ENCODE results near the gene BRI3BP. TPM values are rescaled to one million over a fixed set of nuclear protein-coding genes. Genes with fewer than 3 reads are reported as not detected.

The BRI3BP gene
- total RNA-seq, 4 donors from 2014 or later: 6.7 to 19.2 (median 12.1) TPM

GRCh38 chr12:125021096-125021495 is 27.7 kb downstream of the BRI3BP start:
- intact Hi-C loops (cut with DNase I; ENCODE audit: low total_unique reads): no loop called here
- TF ChIP-seq POLR2A (IDR thresholded peaks at IDR 0.05): no peak
- TF ChIP-seq, protein P1, sequence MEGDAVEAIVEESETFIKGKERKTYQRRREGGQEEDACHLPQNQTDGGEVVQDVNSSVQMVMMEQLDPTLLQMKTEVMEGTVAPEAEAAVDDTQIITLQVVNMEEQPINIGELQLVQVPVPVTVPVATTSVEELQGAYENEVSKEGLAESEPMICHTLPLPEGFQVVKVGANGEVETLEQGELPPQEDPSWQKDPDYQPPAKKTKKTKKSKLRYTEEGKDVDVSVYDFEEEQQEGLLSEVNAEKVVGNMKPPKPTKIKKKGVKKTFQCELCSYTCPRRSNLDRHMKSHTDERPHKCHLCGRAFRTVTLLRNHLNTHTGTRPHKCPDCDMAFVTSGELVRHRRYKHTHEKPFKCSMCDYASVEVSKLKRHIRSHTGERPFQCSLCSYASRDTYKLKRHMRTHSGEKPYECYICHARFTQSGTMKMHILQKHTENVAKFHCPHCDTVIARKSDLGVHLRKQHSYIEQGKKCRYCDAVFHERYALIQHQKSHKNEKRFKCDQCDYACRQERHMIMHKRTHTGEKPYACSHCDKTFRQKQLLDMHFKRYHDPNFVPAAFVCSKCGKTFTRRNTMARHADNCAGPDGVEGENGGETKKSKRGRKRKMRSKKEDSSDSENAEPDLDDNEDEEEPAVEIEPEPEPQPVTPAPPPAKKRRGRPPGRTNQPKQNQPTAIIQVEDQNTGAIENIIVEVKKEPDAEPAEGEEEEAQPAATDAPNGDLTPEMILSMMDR (IDR thresholded peaks at IDR 0.05): no peak
- no peak overlapping the region for H3K4me3 ChIP-seq (ENCODE audit: low read depth, poor library complexity, severe bottlenecking)
- no peak for DNase-seq (ENCODE audit: low spot score in 2 of 2)
- WGBS, 2 donors: 95 to 97% methylated on average over 9 of the region's 9 CpGs

- intact Hi-C loops (cut with DNase I; ENCODE audit: low total_unique reads): no loop called here
- TF ChIP-seq, protein P1 (IDR thresholded peaks at IDR 0.05): no peak
- TF ChIP-seq POLR2A (IDR thresholded peaks at IDR 0.05): no peak
- WGBS, 2 donors: 88% methylated on average over 5 of the region's 5 CpGs
- no peak overlapping the region for H3K4me3 ChIP-seq (ENCODE audit: low read depth, poor library complexity, severe bottlenecking)
- DNase-seq (ENCODE audit: low spot score in 2 of 2): no peak
Measured at GRCh38 chr12:125021771-125022170, 28.3 kb downstream of the BRI3BP start.

DNA sequence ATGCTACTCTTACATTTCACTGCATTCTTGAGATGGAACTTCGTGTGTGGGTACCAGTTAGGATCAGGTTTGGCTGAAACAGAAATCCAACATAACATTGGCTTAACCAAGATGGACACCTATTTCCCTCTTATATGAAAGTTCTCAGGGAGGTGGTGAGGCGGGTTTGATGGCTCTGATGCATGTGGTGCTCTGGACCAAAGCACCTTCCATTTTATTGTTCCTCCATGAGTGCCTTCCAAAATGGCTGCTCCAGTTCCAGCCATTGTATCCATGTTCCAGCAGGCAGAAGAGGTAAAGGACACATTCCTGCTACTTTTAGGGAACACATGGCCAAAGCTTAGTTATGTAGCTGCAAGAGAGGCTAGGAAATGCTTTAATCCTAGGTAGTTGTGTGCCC is 29.6 kb downstream of the BRI3BP start:
- no peak for DNase-seq (ENCODE audit: low spot score in 2 of 2)
- intact Hi-C loops (cut with DNase I; ENCODE audit: low total_unique reads): no loop called here
- no peak overlapping the region for H3K4me3 ChIP-seq (ENCODE audit: low read depth, poor library complexity, severe bottlenecking)
- TF ChIP-seq POLR2A (IDR thresholded peaks at IDR 0.05): no peak
- TF ChIP-seq, protein P1 (IDR thresholded peaks at IDR 0.05): no peak
- 96 to 98% methylated on average over 2 of the region's 2 CpGs for WGBS, 2 donors

DNA sequence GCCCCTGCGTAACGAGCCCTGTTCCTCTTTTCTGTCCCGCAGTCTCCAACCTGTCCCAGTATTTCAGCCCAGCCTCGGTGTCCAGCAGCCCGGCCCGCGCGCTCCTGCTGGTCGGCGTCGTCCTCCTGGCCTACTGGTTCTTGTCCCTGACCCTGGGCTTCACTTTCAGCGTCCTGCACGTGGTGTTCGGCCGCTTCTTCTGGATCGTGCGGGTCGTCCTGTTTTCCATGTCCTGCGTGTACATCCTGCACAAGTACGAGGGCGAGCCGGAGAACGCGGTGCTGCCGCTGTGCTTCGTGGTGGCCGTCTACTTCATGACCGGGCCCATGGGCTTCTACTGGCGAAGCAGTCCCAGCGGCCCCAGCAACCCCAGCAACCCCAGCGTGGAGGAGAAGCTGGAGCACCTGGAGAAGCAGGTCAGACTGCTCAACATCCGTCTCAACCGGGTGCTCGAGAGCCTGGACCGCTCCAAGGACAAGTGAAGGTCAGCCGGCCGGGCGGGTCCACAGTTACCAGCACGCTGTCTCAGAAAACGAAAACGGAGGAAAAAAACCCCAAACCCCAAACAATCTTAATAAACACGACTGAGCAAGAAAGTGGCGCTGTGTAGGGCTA is 31.6 kb downstream of the BRI3BP start:
- WGBS, 2 donors: 94 to 96% methylated on average over 43 of the region's 43 CpGs
- no peak for TF ChIP-seq POLR2A (IDR thresholded peaks at IDR 0.05)
- TF ChIP-seq, protein P1 (IDR thresholded peaks at IDR 0.05): no peak
- no peak overlapping the region for H3K4me3 ChIP-seq (ENCODE audit: low read depth, poor library complexity, severe bottlenecking)
- DNase-seq (ENCODE audit: low spot score in 2 of 2): no peak
- intact Hi-C loops (cut with DNase I; ENCODE audit: low total_unique reads): no loop called here

DNA sequence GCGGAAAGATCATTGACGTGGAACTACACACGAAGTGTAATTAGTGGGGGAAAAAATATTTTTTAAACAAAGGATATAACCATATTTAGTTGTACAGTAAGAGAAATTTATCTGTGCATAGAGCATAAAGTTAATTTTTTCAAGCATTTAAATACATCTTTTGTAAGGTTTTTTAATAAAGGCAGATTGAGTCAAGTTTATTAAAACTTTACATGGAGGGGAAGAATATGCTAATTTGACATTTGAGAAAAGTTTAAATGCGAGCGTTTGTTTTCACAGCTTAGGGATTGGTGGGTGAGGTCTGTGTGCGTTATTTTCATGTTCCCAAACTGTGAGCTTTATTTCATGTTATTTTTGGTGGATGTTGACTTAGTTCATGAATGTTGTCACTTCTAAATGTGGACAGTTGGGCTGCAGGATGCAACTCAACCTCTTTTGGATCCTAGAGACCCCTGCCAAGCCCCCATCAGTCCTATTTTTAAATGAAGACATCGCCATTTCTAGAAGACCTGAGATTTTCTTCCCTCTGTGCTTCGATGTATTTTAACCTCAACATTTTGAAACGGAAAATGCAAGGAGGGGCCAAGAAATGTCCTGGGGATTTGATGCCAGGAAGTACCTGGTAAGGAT is 32.3 kb downstream of the BRI3BP start:
- no peak for DNase-seq (ENCODE audit: low spot score in 2 of 2)
- intact Hi-C loops (cut with DNase I; ENCODE audit: low total_unique reads): no loop called here
- WGBS, 2 donors: 87 to 88% methylated on average over 9 of the region's 9 CpGs
- no peak for TF ChIP-seq POLR2A (IDR thresholded peaks at IDR 0.05)
- TF ChIP-seq, protein P1 (IDR thresholded peaks at IDR 0.05): no peak
- H3K4me3 ChIP-seq (ENCODE audit: low read depth, poor library complexity, severe bottlenecking): no peak overlapping the region

Data from lower leg skin (tissue), 4 donors.